Right forelimb (tissue), 1 donor: Measurements from ENCODE around the gene FAM50B.

Experiments used
- DNase-seq: peaks from one replicate; pipeline ENCODE4 v3.0.0-alpha.2; 2018

FAM50B gene

GRCh38 chr6:3876101-3876500 is 26.9 kb downstream of the FAM50B start:
- DNase-seq: no peak

DNA sequence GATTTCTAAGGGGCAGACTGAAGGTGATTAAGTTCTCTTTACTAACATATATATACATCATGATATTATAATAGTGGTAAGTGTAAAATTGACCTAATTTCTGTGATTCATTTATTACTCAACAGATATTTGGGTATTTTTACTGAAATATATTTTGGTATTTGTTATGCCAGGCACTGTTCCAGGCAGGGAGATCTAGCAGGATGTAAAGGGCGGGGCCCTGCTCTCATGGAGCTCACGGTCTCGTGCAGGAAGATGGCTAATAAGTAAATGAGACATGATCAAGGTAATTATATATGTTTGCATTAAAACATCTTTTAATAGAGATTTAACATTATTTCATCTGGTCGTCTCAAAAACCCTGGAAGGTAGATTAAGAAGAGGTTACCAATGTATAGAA is 27.7 kb downstream of the FAM50B start:
- DNase-seq: no peak

- DNase-seq: no peak
These were observed 29.0 kb downstream of the FAM50B start for GRCh38 chr6:3878048-3878666.

DNA sequence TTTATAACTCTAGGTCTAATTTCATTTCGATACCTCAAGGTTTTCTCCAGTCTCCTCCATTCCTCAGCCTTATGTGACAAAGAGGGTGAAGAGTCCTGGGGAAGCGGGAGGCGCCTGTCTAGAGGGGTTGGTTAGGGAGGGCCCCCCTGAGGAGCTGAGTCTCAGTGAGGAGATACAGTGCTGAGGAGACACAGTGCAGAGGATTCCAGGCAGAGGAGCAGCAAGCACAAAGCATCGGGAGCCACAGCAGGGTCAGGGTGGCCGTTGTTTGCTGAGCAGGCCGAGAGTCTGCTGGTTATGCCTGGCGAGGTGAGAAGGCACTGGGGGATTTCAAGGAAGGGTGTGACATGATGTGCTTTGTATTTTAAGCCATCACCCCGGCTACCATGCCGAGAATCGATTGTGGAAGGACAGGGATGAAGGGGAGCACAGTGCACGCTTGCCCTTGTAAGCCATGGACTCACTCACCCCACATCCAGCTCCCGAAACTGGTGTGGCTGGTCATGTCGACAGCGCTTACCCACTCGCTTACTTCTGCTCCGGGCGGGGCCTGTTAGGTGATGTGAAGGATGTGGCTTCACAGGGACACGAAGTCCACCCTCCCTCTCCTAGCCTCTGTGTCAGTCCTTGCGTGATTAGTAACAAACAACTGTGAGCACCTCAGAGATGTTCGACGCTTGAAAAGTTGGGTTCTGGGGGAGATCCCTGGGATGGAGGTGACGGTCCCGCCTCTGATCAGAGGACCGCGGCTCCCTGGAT is 30.2 kb downstream of the FAM50B start:
- DNase-seq: no peak

DNA sequence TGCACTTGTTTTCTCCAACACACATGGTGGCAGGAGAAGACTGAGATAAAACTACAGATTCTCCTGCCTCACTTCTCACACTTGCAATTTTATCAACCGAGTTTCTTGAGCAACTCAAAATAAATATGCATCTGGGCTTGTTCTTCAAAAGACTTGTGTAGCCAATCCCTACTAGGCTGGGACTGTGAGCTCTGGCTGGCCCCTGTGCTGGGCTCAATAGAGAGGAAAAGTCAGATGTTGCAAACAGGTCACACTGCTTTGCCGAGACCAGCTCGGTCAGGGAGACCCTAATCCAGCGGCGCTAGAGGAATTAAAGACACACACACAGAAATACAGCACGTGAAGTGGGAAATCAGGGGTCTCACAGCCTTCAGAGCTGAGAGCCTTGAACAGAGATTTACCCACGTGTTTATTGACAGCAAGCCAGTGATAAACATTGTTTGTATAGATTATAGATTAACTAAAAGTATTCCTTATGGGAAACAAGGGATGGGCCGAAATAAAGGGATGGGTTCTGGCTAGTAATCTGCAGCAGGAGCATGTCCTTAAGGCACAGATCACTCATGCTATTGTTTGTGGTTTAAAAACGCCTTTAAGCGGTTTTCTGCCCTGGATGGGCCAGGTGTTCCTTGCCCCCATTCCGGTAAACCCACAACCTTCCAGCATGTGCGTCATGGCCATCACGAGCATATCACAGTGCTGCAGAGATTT is 32.7 kb downstream of the FAM50B start:
- no peak for DNase-seq

DNA sequence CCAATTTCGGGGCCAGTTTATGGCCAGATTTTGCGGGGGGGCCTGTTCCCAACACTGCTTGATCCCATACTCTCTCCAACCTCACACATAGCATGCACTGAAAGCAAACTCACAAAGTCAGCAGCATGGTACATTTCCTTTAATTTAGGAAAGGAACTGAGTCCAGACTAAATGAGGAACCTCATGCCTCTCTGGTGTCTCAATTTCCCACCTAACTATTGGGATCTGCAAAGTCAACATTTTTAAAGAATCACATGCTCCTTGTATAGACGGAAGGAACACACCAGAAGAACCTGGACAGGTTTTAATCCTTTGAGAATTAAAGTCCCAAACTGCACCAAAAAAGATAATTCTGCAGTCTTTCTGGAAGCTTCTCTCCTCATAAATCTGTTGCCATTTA is 33.3 kb downstream of the FAM50B start:
- DNase-seq: no peak

GRCh38 chr6:3882866-3883265 is 33.7 kb downstream of the FAM50B start:
- no peak for DNase-seq

DNA sequence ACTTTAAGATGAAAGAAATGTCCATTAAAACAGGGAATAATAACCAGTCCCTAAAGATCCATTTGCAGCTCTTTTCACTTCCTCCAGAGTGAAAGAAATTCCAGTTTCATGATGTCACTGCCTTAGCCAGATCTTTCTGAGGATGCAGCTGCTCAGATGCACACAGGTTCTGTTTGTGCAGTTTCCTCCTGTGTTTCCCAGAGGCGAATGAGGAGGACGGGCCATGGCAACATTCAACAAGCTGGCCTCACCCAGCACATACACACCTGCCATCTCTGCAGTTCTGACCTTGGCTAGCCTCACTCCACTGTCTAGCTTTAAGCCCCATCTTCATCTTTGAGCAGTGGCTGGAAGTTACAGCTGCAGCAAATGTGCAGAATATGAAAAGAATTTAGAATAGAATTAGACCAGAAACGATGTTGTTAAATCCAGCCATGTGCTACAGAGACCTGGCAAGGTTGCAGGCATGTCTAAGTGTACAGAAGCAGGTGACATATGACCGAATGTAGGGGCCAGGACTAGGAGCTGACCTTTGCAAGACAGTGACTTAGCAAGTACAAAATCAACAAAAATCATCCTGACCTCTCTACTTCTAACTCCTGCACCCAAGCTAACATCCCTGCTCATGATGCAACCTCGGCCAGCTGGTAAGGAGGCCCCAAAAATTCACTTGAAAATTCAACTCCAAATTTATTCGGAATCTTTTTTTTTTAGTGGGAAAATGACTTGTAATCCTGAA is 35.0 kb downstream of the FAM50B start:
- no peak for DNase-seq

- no peak for DNase-seq
These were observed 36.3 kb downstream of the FAM50B start for GRCh38 chr6:3885262-3886036.

DNA sequence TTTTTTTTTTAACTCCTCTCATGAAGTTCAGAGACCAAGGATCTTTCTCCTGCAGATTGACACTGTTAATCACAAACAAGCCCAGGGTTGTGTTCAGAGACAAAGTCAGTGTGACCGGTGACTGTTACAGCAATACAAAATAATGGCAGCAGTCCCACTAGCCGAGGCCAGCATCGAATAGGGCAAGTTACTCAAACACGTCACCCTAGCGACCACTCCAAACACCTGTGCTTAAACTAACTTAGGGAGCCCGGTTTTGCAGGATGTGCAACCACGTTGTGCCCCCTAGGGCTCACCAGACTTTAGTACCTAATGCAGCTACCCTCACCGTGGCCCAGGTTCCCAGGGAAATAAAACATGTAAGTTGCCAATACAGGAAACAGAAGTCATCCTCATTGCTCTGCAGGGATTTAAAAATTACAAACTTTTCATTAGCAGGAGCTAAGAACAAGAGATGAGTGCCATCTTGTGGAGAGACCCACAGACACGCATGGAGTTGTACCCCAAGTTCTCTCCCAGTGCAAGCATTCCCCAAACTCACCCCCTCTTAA is 38.1 kb downstream of the FAM50B start:
- no peak for DNase-seq

DNA sequence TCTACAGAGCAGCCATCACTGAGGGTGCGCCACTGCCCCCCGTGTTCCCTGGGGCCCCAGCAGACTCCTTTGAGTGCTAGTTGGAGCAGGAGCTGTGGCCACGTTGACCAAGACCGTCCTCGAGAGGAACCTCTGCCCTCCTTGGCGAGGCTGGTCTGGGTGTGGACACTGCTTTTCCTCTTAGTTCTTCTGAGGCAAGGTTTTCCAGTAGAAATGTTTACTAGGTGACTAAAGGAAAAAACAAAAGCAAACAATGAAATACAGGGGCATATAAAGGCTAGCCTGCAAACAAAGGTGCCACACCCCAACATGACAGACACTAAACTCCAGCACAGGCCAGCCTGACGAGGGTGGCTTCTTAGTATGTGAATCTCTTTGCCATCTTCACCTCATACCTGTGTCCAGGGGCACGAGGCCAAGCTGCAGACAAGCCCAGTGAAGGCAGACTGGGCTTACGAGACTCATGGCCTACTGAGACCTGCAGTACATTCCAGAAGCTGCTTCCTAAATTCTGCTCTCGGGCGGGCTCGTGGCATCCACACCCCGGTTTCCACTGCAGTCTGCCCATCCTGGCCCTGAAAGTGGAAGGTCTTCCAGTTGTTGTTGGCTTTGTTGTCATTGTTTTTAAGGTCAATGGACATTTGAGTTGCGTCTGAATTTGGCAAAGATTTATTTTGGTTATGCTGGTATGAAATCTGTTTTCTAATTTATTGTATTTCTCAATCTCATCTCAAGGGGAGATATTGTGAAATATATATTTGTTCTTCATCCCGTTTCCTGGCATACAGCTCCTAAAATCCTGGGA is 39.2 kb downstream of the FAM50B start:
- no peak for DNase-seq

DNA sequence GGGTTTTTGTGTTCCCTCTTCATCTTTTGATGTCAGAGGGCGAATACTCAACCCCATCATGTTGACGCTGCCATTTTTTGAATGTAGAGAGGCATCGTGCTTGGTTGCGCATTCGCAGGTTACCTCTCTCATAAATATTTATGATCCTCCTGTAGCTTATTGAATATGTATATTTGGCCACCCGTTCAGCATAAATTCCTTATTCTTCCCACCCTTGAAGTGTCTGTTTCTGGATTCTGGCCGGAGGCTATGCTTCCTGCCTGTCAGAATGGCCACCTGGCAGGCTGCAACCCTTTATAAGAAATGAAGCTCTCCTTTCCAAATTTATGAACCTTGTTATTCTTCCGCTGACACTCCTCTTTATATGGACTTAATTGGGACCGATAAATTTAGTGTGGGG is 40.9 kb downstream of the FAM50B start:
- DNase-seq: no peak

GRCh38 chr6:3891883-3892282 is 42.7 kb downstream of the FAM50B start:
- no peak for DNase-seq

- DNase-seq: no peak
These were observed 43.4 kb downstream of the FAM50B start for GRCh38 chr6:3892603-3893002.

DNA sequence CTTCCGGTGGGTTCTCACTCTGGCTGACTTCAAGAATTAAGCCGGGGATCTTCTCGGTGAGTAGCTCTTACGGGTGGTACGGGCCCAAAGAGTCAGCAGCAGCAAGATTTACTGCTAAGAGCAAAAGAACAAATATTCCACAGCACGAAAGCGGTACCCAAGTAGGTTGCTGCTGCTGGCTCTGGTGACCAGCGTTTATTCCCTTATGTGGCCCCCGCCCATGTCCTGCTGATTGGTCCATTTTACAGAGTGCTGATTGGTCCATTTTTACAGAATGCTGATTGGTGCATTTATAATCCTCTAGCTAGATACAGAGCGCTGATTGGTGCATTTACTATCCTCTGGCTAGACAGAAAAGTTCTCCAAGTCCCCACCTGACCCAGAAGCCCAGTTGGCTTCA is 44.3 kb downstream of the FAM50B start:
- DNase-seq: no peak

DNA sequence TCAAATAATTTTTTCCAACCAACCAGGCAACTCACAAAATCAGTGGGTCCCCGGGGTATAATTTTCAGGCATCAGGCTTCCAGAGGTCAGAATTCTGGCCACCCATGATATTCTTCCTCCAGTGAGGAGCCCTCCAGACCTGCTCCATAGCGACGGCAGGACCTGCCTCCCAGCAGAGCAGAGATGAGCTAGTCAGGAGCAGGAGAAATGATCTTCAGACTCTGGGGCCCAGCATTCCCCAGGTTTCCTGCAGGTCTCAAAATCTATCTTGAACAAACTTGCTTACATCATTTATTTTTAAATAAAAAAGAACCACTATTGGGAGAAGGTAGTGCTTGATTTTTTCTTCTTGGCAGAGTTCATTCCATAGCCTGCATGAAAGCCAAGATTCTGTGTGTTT is 44.7 kb downstream of the FAM50B start:
- no peak for DNase-seq

GRCh38 chr6:3894590-3895311 is 45.6 kb downstream of the FAM50B start:
- no peak for DNase-seq

GRCh38 chr6:3895312-3895653 is 46.1 kb downstream of the FAM50B start:
- DNase-seq: no peak

- DNase-seq: no peak
These were observed 46.6 kb downstream of the FAM50B start for GRCh38 chr6:3895805-3896204.

DNA sequence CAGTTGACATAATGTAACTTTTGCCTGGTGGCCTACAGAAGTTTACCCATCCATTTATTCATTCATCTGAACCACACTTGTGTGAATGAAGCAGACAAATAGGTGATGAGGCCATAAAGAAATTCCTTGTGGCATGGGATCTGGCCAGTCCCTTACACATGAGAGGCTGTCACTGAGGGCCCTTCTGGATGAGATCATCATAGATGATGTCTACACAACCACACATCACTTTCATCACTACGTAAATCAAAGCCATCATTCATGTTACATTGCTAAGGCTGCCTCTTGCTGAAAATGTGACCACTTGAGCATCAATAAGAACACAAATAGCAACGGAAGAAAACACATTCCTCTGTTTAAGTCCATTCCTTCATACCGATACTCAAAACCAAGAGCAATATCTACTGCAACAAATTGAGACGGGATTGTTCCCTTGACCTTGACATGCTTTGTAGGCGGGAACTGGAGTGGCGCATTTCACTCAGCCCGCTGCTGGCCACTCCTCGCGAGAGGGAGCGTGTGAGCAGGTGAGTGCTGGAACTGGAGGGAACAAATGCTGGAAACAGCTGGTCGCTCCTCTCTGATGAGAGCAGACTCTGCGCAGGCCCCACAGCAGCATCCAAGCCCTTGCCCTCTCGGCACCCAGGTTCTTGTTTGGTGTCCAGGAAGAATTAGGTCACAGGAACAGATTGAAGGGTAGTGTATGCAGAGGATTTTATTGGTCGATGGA is 49.3 kb downstream of the FAM50B start:
- DNase-seq: no peak
